Neural cell (in vitro differentiated cells): ENCODE data around the gene CD4. TPM values are rescaled to one million over a fixed set of nuclear protein-coding genes. Genes with fewer than 3 reads are reported as not detected.

Experiments
- H2AFZ ChIP-seq: fragments of 200-600, 300-800 bp; sonication (generic), shearing (Covaris generic); 2 replicates; pipeline ENCODE4 v1.6.0; 2014; ENCODE audit warnings: low read depth, mild to moderate bottlenecking, antibody characterized with exemption, low read length, moderate library complexity
- H3F3A ChIP-seq: fragments of 200-600 bp; shearing (Covaris generic); 2 replicates; pipeline ENCODE4 v1.6.1; 2016; ENCODE audit warnings: mild to moderate bottlenecking, moderate library complexity, mixed read lengths, antibody characterized with exemption, low read length; ENCODE audit not compliant: insufficient read depth, poor library complexity, severe bottlenecking
- H3K27ac ChIP-seq: fragments of 200-600, 300-800 bp; sonication (generic), shearing (Covaris generic); 2 replicates; pipeline ENCODE4 v1.5.1; 2014; ENCODE audit warnings: mild to moderate bottlenecking, low read length, moderate library complexity
- H3K27me3 ChIP-seq: fragments of 300-800, 200-600 bp; sonication (generic), shearing (Covaris generic); 2 replicates; pipeline ENCODE4 v1.6.0; 2014; ENCODE audit warnings: mild to moderate bottlenecking, low read depth, low read length, moderate library complexity; ENCODE audit not compliant: insufficient read depth
- H3K36me3 ChIP-seq: fragments of 300-800, 200-600 bp; sonication (generic), shearing (Covaris generic); 2 replicates; pipeline ENCODE4 v1.5.1; 2014; ENCODE audit warnings: mild to moderate bottlenecking, antibody characterized with exemption, low read length, moderate library complexity; ENCODE audit not compliant: insufficient read depth
- H3K4me2 ChIP-seq: fragments of 300-800, 200-600 bp; sonication (generic), shearing (Covaris generic); 2 replicates; pipeline ENCODE4 v1.6.0; 2014; ENCODE audit warnings: mild to moderate bottlenecking, low read length
- H3K4me3 ChIP-seq: fragments of 300-800, 200-600 bp; sonication (generic), shearing (Covaris generic); 2 replicates; pipeline ENCODE4 v1.5.1; 2014; ENCODE audit warnings: mild to moderate bottlenecking, low read length, moderate library complexity
- H3K79me2 ChIP-seq: fragments of 200-600 bp; shearing (Covaris generic); replicated peaks from 2 replicates; pipeline ENCODE4 v1.6.0; 2014; ENCODE audit warnings: mild to moderate bottlenecking, low read length, moderate library complexity; ENCODE audit not compliant: insufficient read depth
- H3K9ac ChIP-seq: fragments of 300-800, 200-600 bp; sonication (generic), shearing (Covaris generic); 2 replicates; pipeline ENCODE4 v1.6.1; 2016; ENCODE audit warnings: mild to moderate bottlenecking, low read length, mixed read lengths
- H3K9me2 ChIP-seq: fragments of 200-600 bp; shearing (Covaris generic); 2 replicates; pipeline ENCODE4 v1.6.1; 2016; ENCODE audit warnings: mild to moderate bottlenecking, low read length, mixed read lengths; ENCODE audit not compliant: insufficient read depth
- H3K9me3 ChIP-seq: fragments of 200-600, 300-800 bp; sonication (generic), shearing (Covaris generic); 2 replicates; pipeline ENCODE4 v1.6.1; 2016; ENCODE audit warnings: mild to moderate bottlenecking, mixed run types, low read length, moderate library complexity, mixed read lengths
- H4K20me1 ChIP-seq: fragments of 200-600 bp; shearing (Covaris generic); 2 replicates; pipeline ENCODE4 v1.6.1; 2016; ENCODE audit warnings: mild to moderate bottlenecking, mixed run types; ENCODE audit not compliant: insufficient read depth
- CTCF ChIP-seq: fragments of 450-650 bp; IDR thresholded peaks from 2 replicates; pipeline ENCODE4 v1.5.1; 2014; ENCODE audit warnings: antibody characterized with exemption, mild to moderate bottlenecking, moderate library complexity; ENCODE audit not compliant: poor library complexity, severe bottlenecking
- EP300 ChIP-seq: fragments of 450-650 bp; conservative IDR thresholded peaks from 2 replicates; pipeline ENCODE4 v1.6.1; 2014; ENCODE audit warnings: antibody characterized with exemption, mild to moderate bottlenecking, moderate library complexity; ENCODE audit not compliant: poor library complexity, severe bottlenecking
- EZH2 ChIP-seq: fragments of 200-600, 300-800 bp; shearing (Covaris generic), sonication (generic); IDR thresholded peaks from 2 replicates; pipeline ENCODE4 v1.6.1; 2014; ENCODE audit warnings: antibody characterized with exemption, low read length, borderline replicate concordance, mild to moderate bottlenecking; ENCODE audit not compliant: insufficient read depth, poor library complexity, severe bottlenecking
- MXI1 ChIP-seq: fragments of 450-650 bp; conservative IDR thresholded peaks from 2 replicates; pipeline ENCODE4 v1.6.1; 2014; ENCODE audit warnings: antibody characterized with exemption, mild to moderate bottlenecking; ENCODE audit not compliant: poor library complexity, severe bottlenecking
- POLR2AphosphoS5 ChIP-seq: IDR thresholded peaks from 2 replicates; pipeline ENCODE4 v1.6.1; 2012
- RAD21 ChIP-seq: fragments of 450-650 bp; conservative IDR thresholded peaks from 2 replicates; pipeline ENCODE4 v1.6.1; 2014; ENCODE audit warnings: antibody characterized with exemption, mild to moderate bottlenecking, moderate library complexity
- REST ChIP-seq: IDR thresholded peaks from 2 replicates; pipeline ENCODE4 v1.6.1; 2012; ENCODE audit warnings: borderline replicate concordance
- SMC3 ChIP-seq: fragments of 450-650 bp; conservative IDR thresholded peaks from 2 replicates; pipeline ENCODE4 v1.6.1; 2014; ENCODE audit warnings: antibody characterized with exemption, mild to moderate bottlenecking, moderate library complexity; ENCODE audit not compliant: poor library complexity
- TAF1 ChIP-seq: IDR thresholded peaks from 2 replicates; pipeline ENCODE4 v1.6.1; 2012; ENCODE audit warnings: low read depth
- polyA plus RNA-seq: library from polyadenylated mRNA; depleted of rRNA; stranded (reverse); fragments of >200 nt; gene quantifications from 2 replicates; pipeline ENCODE4 v1.2.3, GENCODE V29; 2014

Gene CD4
- polyA plus RNA-seq, 1 donor from 2014 or later, result not detected

- H2AFZ ChIP-seq, result no peak overlapping the region
- H3K9me2 ChIP-seq, result no peaks in the 10 kb centered on the region
- peaks cover 4% of the 10 kb centered on the region for H3K36me3 ChIP-seq
- H3K4me3 ChIP-seq, result no peak overlapping the region
- H3F3A ChIP-seq, result peaks cover 5% of the 10 kb centered on the region
- no peak overlapping the region for H3K27ac ChIP-seq
- no peak for TF ChIP-seq POLR2AphosphoS5
- TF ChIP-seq EP300, result no peak
- no peak for TF ChIP-seq MXI1
- TF ChIP-seq SMC3, result no peak
- TF ChIP-seq RAD21, result no peak
- no peak for TF ChIP-seq CTCF
- TF ChIP-seq TAF1, result no peak
- no peak for TF ChIP-seq EZH2
- no peak for TF ChIP-seq REST
- no peaks in the 10 kb centered on the region for H4K20me1 ChIP-seq
- H3K27me3 ChIP-seq, result no peaks in the 10 kb centered on the region
- no peaks in the 10 kb centered on the region for H3K9me3 ChIP-seq
- no peak overlapping the region for H3K9ac ChIP-seq
- H3K4me2 ChIP-seq, result no peak overlapping the region
- peaks cover 23% of the 10 kb centered on the region for H3K79me2 ChIP-seq
Measured at GRCh38 chr12:6855322-6855721, 66.0 kb downstream of the CD4 start.

- TF ChIP-seq EP300, result no peak
- TF ChIP-seq SMC3, result no peak
- no peak for TF ChIP-seq EZH2
- no peaks in the 10 kb centered on the region for H3K27me3 ChIP-seq
- no peak overlapping the region for H3K4me2 ChIP-seq
- no peak overlapping the region for H3K9ac ChIP-seq
- H3K27ac ChIP-seq, result no peak overlapping the region
- no peak overlapping the region for H2AFZ ChIP-seq
- peaks cover 16% of the 10 kb centered on the region for H3K79me2 ChIP-seq
- no peaks in the 10 kb centered on the region for H3F3A ChIP-seq
- no peaks in the 10 kb centered on the region for H4K20me1 ChIP-seq
- no peak overlapping the region for H3K4me3 ChIP-seq
- no peaks in the 10 kb centered on the region for H3K9me2 ChIP-seq
- H3K36me3 ChIP-seq, result peaks cover 4% of the 10 kb centered on the region
- no peaks in the 10 kb centered on the region for H3K9me3 ChIP-seq
Measured at GRCh38 chr12:6858799-6859198, 69.5 kb downstream of the CD4 start.

- H3F3A ChIP-seq, result no peaks in the 10 kb centered on the region
- H4K20me1 ChIP-seq, result no peaks in the 10 kb centered on the region
- H3K9ac ChIP-seq, result no peak overlapping the region
- H3K4me2 ChIP-seq, result no peak overlapping the region
- H3K79me2 ChIP-seq, result peaks cover 3% of the 10 kb centered on the region
- H2AFZ ChIP-seq, result no peak overlapping the region
- no peaks in the 10 kb centered on the region for H3K9me2 ChIP-seq
- H3K27me3 ChIP-seq, result no peaks in the 10 kb centered on the region
- no peak overlapping the region for H3K27ac ChIP-seq
- peaks cover 4% of the 10 kb centered on the region for H3K36me3 ChIP-seq
- H3K9me3 ChIP-seq, result no peaks in the 10 kb centered on the region
- TF ChIP-seq RAD21 (no peak), POLR2AphosphoS5 (no peak), CTCF (no peak), TAF1 (no peak)
- H3K4me3 ChIP-seq, result no peak overlapping the region
Measured at GRCh38 chr12:6860116-6860515, 70.8 kb downstream of the CD4 start.
